OCI-LY7 (cell line): ENCODE measurements around the gene CNTN5. TPM values are rescaled to one million over a fixed set of nuclear protein-coding genes. Genes with fewer than 3 reads are reported as not detected.

ENCODE experiments used
- BruUV-seq: library from RNA; stranded (reverse); fragments of 400-500 nt; replicated peaks from 2 replicates; lab custom pipeline; 2021; lab: Mats Ljungman, UMichigan
- CTCF ChIA-PET: fragments of 300-600 bp; sonication (Branson Sonifier 250); formaldehyde crosslinking; loops from one replicate; lab custom pipeline; 2022; ENCODE audit warnings: antibody characterized with exemption; ENCODE audit not compliant: unreplicated experiment; lab: Charles Lee
- POLR2A ChIA-PET: fragments of 300-600 bp; sonication (Branson Sonifier 250); formaldehyde crosslinking; loops from one replicate; lab custom pipeline; 2022; ENCODE audit warnings: antibody characterized with exemption; lab: Charles Lee
- DNase-seq: peaks from one replicate; pipeline ENCODE4 v3.0.0-alpha.2; 2015; ENCODE audit warnings: low spot score
- H2AFZ ChIP-seq: fragments of 200-600 bp; sonication (generic), shearing (Covaris generic); 2 replicates; pipeline ENCODE4 v1.6.1; 2014; ENCODE audit warnings: mild to moderate bottlenecking, antibody characterized with exemption, low read length, moderate library complexity
- H3K27ac ChIP-seq: fragments of 200-600 bp; sonication (generic); 2 replicates; pipeline ENCODE4 v1.5.1; 2014; ENCODE audit warnings: mixed run types, low read depth, mild to moderate bottlenecking, moderate library complexity, low read length, inconsistent platforms; ENCODE audit not compliant: poor library complexity, severe bottlenecking
- H3K36me3 ChIP-seq: fragments of 200-600 bp; sonication (generic); 2 replicates; pipeline ENCODE4 v1.6.1; 2014; ENCODE audit warnings: mild to moderate bottlenecking, antibody characterized with exemption, low read length, moderate library complexity, mixed read lengths; ENCODE audit not compliant: insufficient read depth
- H3K4me1 ChIP-seq: fragments of 200-600 bp; sonication (generic); 2 replicates; pipeline ENCODE4 v1.5.1; 2014; ENCODE audit warnings: mild to moderate bottlenecking, low read length; ENCODE audit not compliant: insufficient read depth, poor library complexity, severe bottlenecking
- H3K4me2 ChIP-seq: fragments of 200-600 bp; sonication (generic); 2 replicates; pipeline ENCODE4 v1.6.1; 2014; ENCODE audit warnings: mild to moderate bottlenecking, low read length
- H3K4me3 ChIP-seq: fragments of 200-600 bp; sonication (generic); 2 replicates; pipeline ENCODE4 v1.5.1; 2014; ENCODE audit warnings: mild to moderate bottlenecking, low read depth, low read length; ENCODE audit not compliant: poor library complexity, severe bottlenecking
- H3K79me2 ChIP-seq: fragments of 200-600 bp; sonication (generic); 2 replicates; pipeline ENCODE4 v1.6.1; 2016; ENCODE audit warnings: low read depth, mild to moderate bottlenecking, low read length, moderate library complexity, mixed read lengths; ENCODE audit not compliant: insufficient read depth
- H3K9me2 ChIP-seq: fragments of 200-600 bp; sonication (generic); 2 replicates; pipeline ENCODE4 v1.6.1; 2016; ENCODE audit warnings: mild to moderate bottlenecking, low read length, mixed read lengths; ENCODE audit not compliant: insufficient read depth
- H3K9me3 ChIP-seq: fragments of 200-600 bp; sonication (generic); 2 replicates; pipeline ENCODE4 v1.6.1; 2014; ENCODE audit warnings: mild to moderate bottlenecking, mixed run types, low read length, mixed read lengths
- H4K20me1 ChIP-seq: fragments of 200-600 bp; sonication (generic); 2 replicates; pipeline ENCODE4 v1.6.1; 2014; ENCODE audit warnings: mild to moderate bottlenecking, antibody characterized with exemption, low read length, moderate library complexity, mixed read lengths; ENCODE audit not compliant: insufficient read depth
- CTCF ChIP-seq: fragments of 200-600 bp; sonication (generic); conservative IDR thresholded peaks from 2 replicates; pipeline ENCODE4 v1.5.1; 2014; ENCODE audit warnings: mild to moderate bottlenecking, antibody characterized with exemption, low read length, moderate library complexity, mixed read lengths
- EZH2phosphoT487 ChIP-seq: fragments of 200-600 bp; sonication (generic); IDR thresholded peaks from 2 replicates; pipeline ENCODE4 v1.6.1; 2018; ENCODE audit warnings: low read depth, borderline replicate concordance, mild to moderate bottlenecking, mixed run types, antibody characterized with exemption, low read length, moderate library complexity, mixed read lengths
- intact Hi-C: fragments of 100-400 bp; cut with micrococcal nuclease; formaldehyde crosslinking; loops from one replicate; pipeline ENCODE4 v1.10.0; 2022; ENCODE audit not compliant: unreplicated experiment
- total RNA-seq, 2 experiments: library from RNA; depleted of rRNA in 1 of 2; stranded (reverse); fragments of >200 nt in 1 of 2; shearing (Covaris generic) in 1 of 2; gene quantifications; 2 replicates each; pipeline ENCODE4 v1.2.3, GENCODE V29; 2014 to 2022

Gene CNTN5
- total RNA-seq, 2 experiments from 2014 or later = not detected

GRCh38 chr11:99418927-99419720, 398.4 kb downstream of the CNTN5 start:
- Histone ChIP-seq H3K4me3 (no peak overlapping the region), H3K4me1 (no peaks in the 10 kb centered on the region), H3K9me3 (no peaks in the 10 kb centered on the region), H3K27ac (no peak overlapping the region), H3K36me3 (no peaks in the 10 kb centered on the region), H3K9me2 (no peaks in the 10 kb centered on the region), H3K4me2 (no peak overlapping the region), H2AFZ (no peak overlapping the region), H3K79me2 (no peaks in the 10 kb centered on the region), H4K20me1 (no peaks in the 10 kb centered on the region)
- no TSS peak for BruUV-seq
- intact Hi-C loops = no loop called here
- no peak for DNase-seq
- TF ChIP-seq EZH2phosphoT487 = no peak
- no peak for TF ChIP-seq CTCF
- POLR2A ChIA-PET = interaction anchor here (0.7 to 1.1 kb wide), 2 partner anchors 22 to 688 kb away, joined by 3 read pairs; no protein-coding TSS in a partner anchor
- CTCF ChIA-PET = no interaction called here

GRCh38 chr11:99419991-99420390, 399.2 kb downstream of the CNTN5 start:
- Histone ChIP-seq H3K4me3 (no peak overlapping the region), H3K4me1 (no peaks in the 10 kb centered on the region), H3K4me2 (no peak overlapping the region), H3K79me2 (no peaks in the 10 kb centered on the region), H4K20me1 (no peaks in the 10 kb centered on the region), H3K27ac (no peak overlapping the region), H3K9me3 (no peaks in the 10 kb centered on the region), H3K36me3 (no peaks in the 10 kb centered on the region), H2AFZ (no peak overlapping the region), H3K9me2 (no peaks in the 10 kb centered on the region)
- TF ChIP-seq EZH2phosphoT487 = no peak
- no peak for TF ChIP-seq CTCF
- DNase-seq = no peak
- intact Hi-C loops = no loop called here
- ChIA-PET CTCF (no interaction called here), POLR2A (interaction anchor here (0.7 to 1.3 kb wide), 2 partner anchors 64 to 689 kb away, joined by 3 read pairs; no protein-coding TSS in a partner anchor)
- BruUV-seq = no TSS peak
